ENCODE results near the gene GLT1D1. TPM values are rescaled to one million over a fixed set of nuclear protein-coding genes. Genes with fewer than 3 reads are reported as not detected.

Gene GLT1D1
- total and polyA plus RNA-seq, 2 donors (not counting 3 experiments of a cell fraction or from before 2014, with no cell fraction given), result not detected

- no peak for FAIRE-seq
- no TSS peak for BruUV-seq (replicated peaks)
- Histone ChIP-seq H2AFZ (ENCODE audit: low read depth, low read length) (no peak overlapping the region), H3K9me1 (replicated peaks; ENCODE audit: control insufficient read depth, extremely low read depth, insufficient read depth, low read length) (no peaks in the 10 kb centered on the region), H3K4me3 (replicated peaks in 1 of 3; ENCODE audit: insufficient read depth in 1 of 3, low read depth in 1 of 3, low read length in 3 of 3) (no peak overlapping the region), H3K9ac (replicated peaks; ENCODE audit: extremely low read depth, insufficient read depth, low read length) (no peak overlapping the region), H3K27me3 (ENCODE audit: control insufficient read depth in 2 of 2, insufficient read depth in 2 of 2, low read length in 2 of 2) (no peaks in the 10 kb centered on the region), H3K27ac (ENCODE audit: insufficient read depth, low read depth, low read length) (no peak overlapping the region), H3K4me2 (ENCODE audit: insufficient read depth, low read length) (no peak overlapping the region), H3K36me3 (ENCODE audit: control insufficient read depth in 2 of 2, extremely low read depth in 1 of 2, insufficient read depth in 2 of 2, low read length in 2 of 2) (no peaks in the 10 kb centered on the region), H3K9me3 (replicated peaks; ENCODE audit: control insufficient read depth, insufficient read depth, low read length) (peaks cover 2% of the 10 kb centered on the region), H3K4me1 (ENCODE audit: control insufficient read depth, extremely low read depth, insufficient read depth, low read length) (no peaks in the 10 kb centered on the region), H4K20me1 (replicated peaks; ENCODE audit: control insufficient read depth, extremely low read depth, insufficient read depth, low read length) (no peaks in the 10 kb centered on the region), H3K79me2 (ENCODE audit: control insufficient read depth, insufficient read depth, low read length) (no peaks in the 10 kb centered on the region)
- intact Hi-C loops (cut with micrococcal nuclease), result no loop called here
- DNase-seq (ENCODE audit: low read depth, low spot score), result no peak
- no peak for TF ChIP-seq MYC (IDR thresholded peaks at IDR 0.05; ENCODE audit: low read depth, low read length)
- TF ChIP-seq MAX (IDR thresholded peaks at IDR 0.05; ENCODE audit: insufficient read depth, insufficient read length), result no peak
- TF ChIP-seq CTCF (IDR thresholded peaks at IDR 0.05; ENCODE audit: extremely low read depth in 1 of 2, insufficient read depth in 1 of 2, low read depth in 1 of 2, low read length in 2 of 2), result no peak
- no peak for TF ChIP-seq POLR2A (IDR thresholded peaks at IDR 0.05; ENCODE audit: low read depth, low read length)
- TF ChIP-seq FOS (IDR thresholded peaks at IDR 0.05; ENCODE audit: borderline replicate concordance, insufficient read depth, low read length), result no peak
- TF ChIP-seq JUN (IDR thresholded peaks at IDR 0.05; ENCODE audit: borderline replicate concordance, insufficient read depth, insufficient read length, low read depth), result no peak
- TF ChIP-seq POLR2AphosphoS5 (IDR thresholded peaks at IDR 0.05; ENCODE audit: insufficient read depth, low read depth, low read length), result no peak
- TF ChIP-seq GATA2 (IDR thresholded peaks at IDR 0.05; ENCODE audit: insufficient read depth, insufficient read length, low read depth, low read length), result no peak
- TF ChIP-seq EZH2 (IDR thresholded peaks at IDR 0.05; ENCODE audit: borderline replicate concordance, low read depth, low read length, severe bottlenecking), result no peak
- dilution Hi-C loops (cut with MboI; ENCODE audit: extremely low pct_ligation_motif_present, low sequenced_read_pairs), result no loop called here
- POLR2A ChIA-PET, result no interaction called here
- CTCF ChIA-PET, result no interaction called here
Measured at GRCh38 chr12:128918481-128919260, 65.4 kb downstream of the GLT1D1 start.

Data from endothelial cell of umbilical vein (primary cell).